ENCODE results near the gene CNTF. TPM values are rescaled to one million over a fixed set of nuclear protein-coding genes. Genes with fewer than 3 reads are reported as not detected.

Gene CNTF
- total and polyA plus RNA-seq, 10 of the 15 experiments (the other 5 are each of a cell fraction or from before 2014, with no cell fraction given) = 0.16 to 2.3 (median 0.73) TPM

DNA sequence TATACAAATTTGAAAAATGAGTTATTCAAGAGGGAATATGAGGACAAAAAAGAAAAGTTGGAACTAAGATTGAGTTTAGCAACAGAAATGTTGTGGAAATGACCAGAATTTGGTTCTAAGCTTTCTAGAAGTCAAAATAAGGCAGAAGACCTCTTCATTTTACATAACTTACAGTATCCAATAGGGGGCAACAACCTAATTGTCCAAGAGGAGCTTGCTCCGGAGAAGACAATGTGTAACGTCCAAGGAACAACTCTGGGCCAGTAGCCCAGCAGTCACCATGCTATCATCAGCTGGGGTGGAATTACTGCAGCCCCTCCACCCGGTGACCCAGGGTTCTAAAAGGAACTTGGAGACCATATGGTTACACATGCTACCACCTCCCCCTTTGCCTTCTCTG is 14.1 kb downstream of the CNTF start:
- ChIA-PET SMC1A (ENCODE audit: uncharacterized antibody, unreplicated experiment) (interaction anchor here (1.3 to 4.7 kb wide), 3 partner anchors 8 to 16 kb away, joined by 3 to 26 read pairs (median 5); no protein-coding TSS in a partner anchor), POLR2A (no interaction called here), RAD21 (ENCODE audit: unreplicated experiment) (no interaction called here), CTCF (interaction anchor here (0.7 to 2.3 kb wide), 7 partner anchors 8 to 152 kb away, joined by 3 to 6 read pairs (median 4); partner anchors contain the start of gene LPXN)
- no peaks in the 10 kb centered on the region for H3K9me3 ChIP-seq (replicated peaks; ENCODE audit: control insufficient read depth, insufficient read depth, low read length)
- no peaks in the 10 kb centered on the region for H3K36me3 ChIP-seq (ENCODE audit: control insufficient read depth in 2 of 2, insufficient read depth in 2 of 2, low read length in 1 of 2)
- no peaks in the 10 kb centered on the region for H4K20me1 ChIP-seq (ENCODE audit: control insufficient read depth, insufficient read depth)
- no peaks in the 10 kb centered on the region for H3K79me2 ChIP-seq (ENCODE audit: control insufficient read depth, insufficient read depth, low read length)
- WGBS (ENCODE audit: insufficient coverage, insufficient replicate concordance, low lambda C conversion rate, missing lambda C conversion rate) = 62% methylated on average over 3 of the region's 3 CpGs
- H3K27ac ChIP-seq (ENCODE audit: control insufficient read depth, insufficient read depth) = no peak overlapping the region
- no peaks in the 10 kb centered on the region for H3K27me3 ChIP-seq (replicated peaks in 1 of 2; ENCODE audit: control insufficient read depth in 2 of 2, insufficient read depth in 2 of 2, low read length in 1 of 2)
- no TSS peak for BruUV-seq (replicated peaks)
- DNase-seq (ENCODE audit: low read depth, low spot score) (no peak), ATAC-seq (no peak), FAIRE-seq (no peak)
- H3K4me2 ChIP-seq (ENCODE audit: control insufficient read depth, insufficient read depth) = no peak overlapping the region
- no peak overlapping the region for H3K9ac ChIP-seq (ENCODE audit: control insufficient read depth, insufficient read depth, low read length)
- H2AFZ ChIP-seq (ENCODE audit: control insufficient read depth, low read depth, low read length) = no peak overlapping the region
- intact Hi-C loops (cut with micrococcal nuclease; ENCODE audit: unreplicated experiment) (no loop called here), in situ Hi-C loops (cut with MboI) (no loop called here)
- TF ChIP-seq FOXK2 (IDR thresholded peaks at IDR 0.05) (no peak), BMI1 (IDR thresholded peaks at IDR 0.05; ENCODE audit: borderline replicate concordance) (no peak), RAD21 (IDR thresholded peaks at IDR 0.05; ENCODE audit: insufficient read depth, low read depth, low read length) (no peak), MYB (IDR thresholded peaks at IDR 0.05; ENCODE audit: borderline replicate concordance, low read depth, low read length) (no peak), ZNF207 (IDR thresholded peaks at IDR 0.05; ENCODE audit: borderline replicate concordance) (no peak), EZH2 (IDR thresholded peaks at IDR 0.05; ENCODE audit: borderline replicate concordance, control insufficient read depth, low read depth, low read length) (no peak), CHD4 (IDR thresholded peaks at IDR 0.05) (no peak), SIX5 (IDR thresholded peaks at IDR 0.05; ENCODE audit: low read depth, low read length, severe bottlenecking) (no peak)
- TF ChIP-seq, protein P1, sequence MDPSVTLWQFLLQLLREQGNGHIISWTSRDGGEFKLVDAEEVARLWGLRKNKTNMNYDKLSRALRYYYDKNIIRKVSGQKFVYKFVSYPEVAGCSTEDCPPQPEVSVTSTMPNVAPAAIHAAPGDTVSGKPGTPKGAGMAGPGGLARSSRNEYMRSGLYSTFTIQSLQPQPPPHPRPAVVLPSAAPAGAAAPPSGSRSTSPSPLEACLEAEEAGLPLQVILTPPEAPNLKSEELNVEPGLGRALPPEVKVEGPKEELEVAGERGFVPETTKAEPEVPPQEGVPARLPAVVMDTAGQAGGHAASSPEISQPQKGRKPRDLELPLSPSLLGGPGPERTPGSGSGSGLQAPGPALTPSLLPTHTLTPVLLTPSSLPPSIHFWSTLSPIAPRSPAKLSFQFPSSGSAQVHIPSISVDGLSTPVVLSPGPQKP (IDR thresholded peaks at IDR 0.05; ENCODE audit: low read depth, low read length) = no peak
- TF ChIP-seq, protein P2, sequence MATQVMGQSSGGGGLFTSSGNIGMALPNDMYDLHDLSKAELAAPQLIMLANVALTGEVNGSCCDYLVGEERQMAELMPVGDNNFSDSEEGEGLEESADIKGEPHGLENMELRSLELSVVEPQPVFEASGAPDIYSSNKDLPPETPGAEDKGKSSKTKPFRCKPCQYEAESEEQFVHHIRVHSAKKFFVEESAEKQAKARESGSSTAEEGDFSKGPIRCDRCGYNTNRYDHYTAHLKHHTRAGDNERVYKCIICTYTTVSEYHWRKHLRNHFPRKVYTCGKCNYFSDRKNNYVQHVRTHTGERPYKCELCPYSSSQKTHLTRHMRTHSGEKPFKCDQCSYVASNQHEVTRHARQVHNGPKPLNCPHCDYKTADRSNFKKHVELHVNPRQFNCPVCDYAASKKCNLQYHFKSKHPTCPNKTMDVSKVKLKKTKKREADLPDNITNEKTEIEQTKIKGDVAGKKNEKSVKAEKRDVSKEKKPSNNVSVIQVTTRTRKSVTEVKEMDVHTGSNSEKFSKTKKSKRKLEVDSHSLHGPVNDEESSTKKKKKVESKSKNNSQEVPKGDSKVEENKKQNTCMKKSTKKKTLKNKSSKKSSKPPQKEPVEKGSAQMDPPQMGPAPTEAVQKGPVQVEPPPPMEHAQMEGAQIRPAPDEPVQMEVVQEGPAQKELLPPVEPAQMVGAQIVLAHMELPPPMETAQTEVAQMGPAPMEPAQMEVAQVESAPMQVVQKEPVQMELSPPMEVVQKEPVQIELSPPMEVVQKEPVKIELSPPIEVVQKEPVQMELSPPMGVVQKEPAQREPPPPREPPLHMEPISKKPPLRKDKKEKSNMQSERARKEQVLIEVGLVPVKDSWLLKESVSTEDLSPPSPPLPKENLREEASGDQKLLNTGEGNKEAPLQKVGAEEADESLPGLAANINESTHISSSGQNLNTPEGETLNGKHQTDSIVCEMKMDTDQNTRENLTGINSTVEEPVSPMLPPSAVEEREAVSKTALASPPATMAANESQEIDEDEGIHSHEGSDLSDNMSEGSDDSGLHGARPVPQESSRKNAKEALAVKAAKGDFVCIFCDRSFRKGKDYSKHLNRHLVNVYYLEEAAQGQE (IDR thresholded peaks at IDR 0.05; ENCODE audit: low read depth, low read length) = no peak
- H3K4me1 ChIP-seq (ENCODE audit: control insufficient read depth, insufficient read depth, low read length) = no peaks in the 10 kb centered on the region
- H3K4me3 ChIP-seq = no peak overlapping the region

Measured in GM12878 (cell line).